Endothelial cell of umbilical vein (primary cell): Measurements from ENCODE around the gene DOCK4.

ENCODE experiments used
- JUN ChIP-seq: IDR thresholded peaks from 2 replicates; pipeline ENCODE4 v1.6.1; 2011; ENCODE audit warnings: borderline replicate concordance, low read depth; ENCODE audit not compliant: insufficient read length, insufficient read depth
- POLR2A ChIP-seq: IDR thresholded peaks from 2 replicates; pipeline ENCODE4 v1.6.1; 2012; ENCODE audit warnings: low read depth, mild to moderate bottlenecking, control low read depth, low read length
- POLR2AphosphoS5 ChIP-seq: IDR thresholded peaks from 2 replicates; pipeline ENCODE4 v1.6.1; 2012; ENCODE audit warnings: low read depth, mild to moderate bottlenecking, control low read depth, low read length, moderate library complexity; ENCODE audit not compliant: insufficient read depth
- TF ChIP-seq, protein P1 (sequence below), 2 donors: IDR thresholded peaks; 1 replicate in 1 of 2; 2 replicates in 1 of 2; pipeline ENCODE4 v1.5.1; 2011; ENCODE audit warnings: low read length in 2 of 2, mild to moderate bottlenecking in 2 of 2, moderate library complexity in 2 of 2, control low read depth in 1 of 2, inconsistent platforms in 1 of 2, low read depth in 1 of 2; ENCODE audit not compliant: insufficient read depth in 1 of 2; ENCODE audit errors: extremely low read depth in 1 of 2

DNA sequence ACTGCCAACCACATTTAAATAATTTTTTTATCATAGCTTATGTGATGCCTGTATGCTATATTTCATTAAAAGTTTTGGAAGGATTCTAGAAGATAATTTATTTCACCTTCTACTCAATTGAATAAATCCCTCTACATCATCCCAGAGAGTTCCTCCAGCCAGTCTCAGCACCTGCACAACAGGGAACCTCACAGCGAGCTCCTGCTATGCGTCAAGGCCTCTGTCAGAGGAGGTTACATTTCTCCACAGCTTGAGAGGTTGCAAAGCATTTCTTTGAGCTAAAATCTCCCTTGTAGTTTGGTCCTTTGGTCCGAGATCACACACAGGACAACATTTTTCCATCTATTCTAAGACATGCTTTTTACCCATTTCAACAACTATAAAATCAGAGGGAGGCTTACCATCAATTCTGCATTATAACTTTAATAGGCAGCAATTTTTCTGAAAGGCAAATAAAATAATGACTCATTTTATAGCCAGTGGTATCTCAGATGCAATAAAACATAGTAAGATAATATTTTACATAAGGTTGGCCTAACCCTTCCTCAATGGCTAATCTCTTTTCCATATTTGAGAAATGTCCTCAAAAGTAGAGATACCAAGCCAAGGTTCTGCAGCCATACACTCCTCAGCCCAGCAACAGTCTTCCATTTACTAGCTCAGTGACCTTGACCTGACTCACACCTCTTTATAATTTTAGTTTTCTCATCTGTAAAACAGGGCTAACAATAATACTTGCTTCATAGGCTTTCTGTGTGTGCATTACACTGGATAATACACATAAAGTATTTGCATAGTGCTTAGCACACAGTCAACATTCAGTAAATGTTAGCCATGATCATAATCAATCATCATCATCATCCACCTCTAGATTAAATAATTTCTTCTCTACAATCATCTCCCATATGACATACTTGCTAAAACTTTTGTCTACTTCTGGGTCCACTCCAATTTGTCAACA, 68.8 kb downstream of the DOCK4 start:
- TF ChIP-seq, protein P1, sequence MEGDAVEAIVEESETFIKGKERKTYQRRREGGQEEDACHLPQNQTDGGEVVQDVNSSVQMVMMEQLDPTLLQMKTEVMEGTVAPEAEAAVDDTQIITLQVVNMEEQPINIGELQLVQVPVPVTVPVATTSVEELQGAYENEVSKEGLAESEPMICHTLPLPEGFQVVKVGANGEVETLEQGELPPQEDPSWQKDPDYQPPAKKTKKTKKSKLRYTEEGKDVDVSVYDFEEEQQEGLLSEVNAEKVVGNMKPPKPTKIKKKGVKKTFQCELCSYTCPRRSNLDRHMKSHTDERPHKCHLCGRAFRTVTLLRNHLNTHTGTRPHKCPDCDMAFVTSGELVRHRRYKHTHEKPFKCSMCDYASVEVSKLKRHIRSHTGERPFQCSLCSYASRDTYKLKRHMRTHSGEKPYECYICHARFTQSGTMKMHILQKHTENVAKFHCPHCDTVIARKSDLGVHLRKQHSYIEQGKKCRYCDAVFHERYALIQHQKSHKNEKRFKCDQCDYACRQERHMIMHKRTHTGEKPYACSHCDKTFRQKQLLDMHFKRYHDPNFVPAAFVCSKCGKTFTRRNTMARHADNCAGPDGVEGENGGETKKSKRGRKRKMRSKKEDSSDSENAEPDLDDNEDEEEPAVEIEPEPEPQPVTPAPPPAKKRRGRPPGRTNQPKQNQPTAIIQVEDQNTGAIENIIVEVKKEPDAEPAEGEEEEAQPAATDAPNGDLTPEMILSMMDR (IDR thresholded peaks at IDR 0.05; ENCODE audit: extremely low read depth in 1 of 2, insufficient read depth in 1 of 2, low read depth in 1 of 2, low read length in 2 of 2) = no peak
- TF ChIP-seq JUN (no peak), POLR2AphosphoS5 (no peak), POLR2A (no peak)
